Neural cell (in vitro differentiated cells): Measurements from ENCODE around the gene FRMPD4. TPM values are rescaled to one million over a fixed set of nuclear protein-coding genes. Genes with fewer than 3 reads are reported as not detected.

Experiments
- H2AFZ ChIP-seq: fragments of 200-600, 300-800 bp; sonication (generic), shearing (Covaris generic); 2 replicates; pipeline ENCODE4 v1.6.0; 2014; ENCODE audit warnings: low read depth, mild to moderate bottlenecking, antibody characterized with exemption, low read length, moderate library complexity
- H3F3A ChIP-seq: fragments of 200-600 bp; shearing (Covaris generic); 2 replicates; pipeline ENCODE4 v1.6.1; 2016; ENCODE audit warnings: mild to moderate bottlenecking, moderate library complexity, mixed read lengths, antibody characterized with exemption, low read length; ENCODE audit not compliant: insufficient read depth, poor library complexity, severe bottlenecking
- H3K27ac ChIP-seq: fragments of 200-600, 300-800 bp; sonication (generic), shearing (Covaris generic); 2 replicates; pipeline ENCODE4 v1.5.1; 2014; ENCODE audit warnings: mild to moderate bottlenecking, low read length, moderate library complexity
- H3K27me3 ChIP-seq: fragments of 300-800, 200-600 bp; sonication (generic), shearing (Covaris generic); 2 replicates; pipeline ENCODE4 v1.6.0; 2014; ENCODE audit warnings: mild to moderate bottlenecking, low read depth, low read length, moderate library complexity; ENCODE audit not compliant: insufficient read depth
- H3K36me3 ChIP-seq: fragments of 300-800, 200-600 bp; sonication (generic), shearing (Covaris generic); 2 replicates; pipeline ENCODE4 v1.5.1; 2014; ENCODE audit warnings: mild to moderate bottlenecking, antibody characterized with exemption, low read length, moderate library complexity; ENCODE audit not compliant: insufficient read depth
- H3K4me2 ChIP-seq: fragments of 300-800, 200-600 bp; sonication (generic), shearing (Covaris generic); 2 replicates; pipeline ENCODE4 v1.6.0; 2014; ENCODE audit warnings: mild to moderate bottlenecking, low read length
- H3K4me3 ChIP-seq: fragments of 300-800, 200-600 bp; sonication (generic), shearing (Covaris generic); 2 replicates; pipeline ENCODE4 v1.5.1; 2014; ENCODE audit warnings: mild to moderate bottlenecking, low read length, moderate library complexity
- H3K79me2 ChIP-seq: fragments of 200-600 bp; shearing (Covaris generic); replicated peaks from 2 replicates; pipeline ENCODE4 v1.6.0; 2014; ENCODE audit warnings: mild to moderate bottlenecking, low read length, moderate library complexity; ENCODE audit not compliant: insufficient read depth
- H3K9ac ChIP-seq: fragments of 300-800, 200-600 bp; sonication (generic), shearing (Covaris generic); 2 replicates; pipeline ENCODE4 v1.6.1; 2016; ENCODE audit warnings: mild to moderate bottlenecking, low read length, mixed read lengths
- H3K9me2 ChIP-seq: fragments of 200-600 bp; shearing (Covaris generic); 2 replicates; pipeline ENCODE4 v1.6.1; 2016; ENCODE audit warnings: mild to moderate bottlenecking, low read length, mixed read lengths; ENCODE audit not compliant: insufficient read depth
- H3K9me3 ChIP-seq: fragments of 200-600, 300-800 bp; sonication (generic), shearing (Covaris generic); 2 replicates; pipeline ENCODE4 v1.6.1; 2016; ENCODE audit warnings: mild to moderate bottlenecking, mixed run types, low read length, moderate library complexity, mixed read lengths
- H4K20me1 ChIP-seq: fragments of 200-600 bp; shearing (Covaris generic); 2 replicates; pipeline ENCODE4 v1.6.1; 2016; ENCODE audit warnings: mild to moderate bottlenecking, mixed run types; ENCODE audit not compliant: insufficient read depth
- EP300 ChIP-seq: fragments of 450-650 bp; conservative IDR thresholded peaks from 2 replicates; pipeline ENCODE4 v1.6.1; 2014; ENCODE audit warnings: antibody characterized with exemption, mild to moderate bottlenecking, moderate library complexity; ENCODE audit not compliant: poor library complexity, severe bottlenecking
- EZH2 ChIP-seq: fragments of 200-600, 300-800 bp; shearing (Covaris generic), sonication (generic); IDR thresholded peaks from 2 replicates; pipeline ENCODE4 v1.6.1; 2014; ENCODE audit warnings: antibody characterized with exemption, low read length, borderline replicate concordance, mild to moderate bottlenecking; ENCODE audit not compliant: insufficient read depth, poor library complexity, severe bottlenecking
- MXI1 ChIP-seq: fragments of 450-650 bp; conservative IDR thresholded peaks from 2 replicates; pipeline ENCODE4 v1.6.1; 2014; ENCODE audit warnings: antibody characterized with exemption, mild to moderate bottlenecking; ENCODE audit not compliant: poor library complexity, severe bottlenecking
- POLR2AphosphoS5 ChIP-seq: IDR thresholded peaks from 2 replicates; pipeline ENCODE4 v1.6.1; 2012
- RAD21 ChIP-seq: fragments of 450-650 bp; conservative IDR thresholded peaks from 2 replicates; pipeline ENCODE4 v1.6.1; 2014; ENCODE audit warnings: antibody characterized with exemption, mild to moderate bottlenecking, moderate library complexity
- SMC3 ChIP-seq: fragments of 450-650 bp; conservative IDR thresholded peaks from 2 replicates; pipeline ENCODE4 v1.6.1; 2014; ENCODE audit warnings: antibody characterized with exemption, mild to moderate bottlenecking, moderate library complexity; ENCODE audit not compliant: poor library complexity
- TAF1 ChIP-seq: IDR thresholded peaks from 2 replicates; pipeline ENCODE4 v1.6.1; 2012; ENCODE audit warnings: low read depth
- polyA plus RNA-seq: library from polyadenylated mRNA; depleted of rRNA; stranded (reverse); fragments of >200 nt; gene quantifications from 2 replicates; pipeline ENCODE4 v1.2.3, GENCODE V29; 2014
- TF ChIP-seq, protein P1 (sequence below): IDR thresholded peaks from 2 replicates; pipeline ENCODE4 v1.6.1; 2012; ENCODE audit warnings: borderline replicate concordance
- TF ChIP-seq, protein P2 (sequence below): fragments of 450-650 bp; IDR thresholded peaks from 2 replicates; pipeline ENCODE4 v1.5.1; 2014; ENCODE audit warnings: antibody characterized with exemption, mild to moderate bottlenecking, moderate library complexity; ENCODE audit not compliant: poor library complexity, severe bottlenecking

The FRMPD4 gene
- polyA plus RNA-seq, 1 donor from 2014 or later: 1.2 TPM

DNA sequence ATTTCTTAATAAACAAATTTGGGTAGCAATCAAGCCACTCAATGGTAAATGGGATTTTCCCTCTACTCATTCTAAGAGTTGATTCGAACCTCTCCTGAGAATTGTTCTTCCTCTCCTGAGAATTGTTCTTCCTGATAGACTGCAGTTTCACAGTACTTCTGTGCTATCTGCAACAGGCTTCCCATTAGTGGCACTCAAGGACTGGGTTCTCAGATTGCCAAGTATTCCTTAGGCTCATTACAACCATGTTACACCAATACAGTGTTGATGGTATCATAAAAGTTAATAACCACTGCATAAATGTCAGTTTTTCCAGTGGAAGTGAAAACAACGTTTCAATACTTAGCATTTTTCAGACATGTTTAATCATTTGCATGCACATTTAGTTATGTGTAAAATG is 201.6 kb downstream of the FRMPD4 start:
- TF ChIP-seq, protein P1, sequence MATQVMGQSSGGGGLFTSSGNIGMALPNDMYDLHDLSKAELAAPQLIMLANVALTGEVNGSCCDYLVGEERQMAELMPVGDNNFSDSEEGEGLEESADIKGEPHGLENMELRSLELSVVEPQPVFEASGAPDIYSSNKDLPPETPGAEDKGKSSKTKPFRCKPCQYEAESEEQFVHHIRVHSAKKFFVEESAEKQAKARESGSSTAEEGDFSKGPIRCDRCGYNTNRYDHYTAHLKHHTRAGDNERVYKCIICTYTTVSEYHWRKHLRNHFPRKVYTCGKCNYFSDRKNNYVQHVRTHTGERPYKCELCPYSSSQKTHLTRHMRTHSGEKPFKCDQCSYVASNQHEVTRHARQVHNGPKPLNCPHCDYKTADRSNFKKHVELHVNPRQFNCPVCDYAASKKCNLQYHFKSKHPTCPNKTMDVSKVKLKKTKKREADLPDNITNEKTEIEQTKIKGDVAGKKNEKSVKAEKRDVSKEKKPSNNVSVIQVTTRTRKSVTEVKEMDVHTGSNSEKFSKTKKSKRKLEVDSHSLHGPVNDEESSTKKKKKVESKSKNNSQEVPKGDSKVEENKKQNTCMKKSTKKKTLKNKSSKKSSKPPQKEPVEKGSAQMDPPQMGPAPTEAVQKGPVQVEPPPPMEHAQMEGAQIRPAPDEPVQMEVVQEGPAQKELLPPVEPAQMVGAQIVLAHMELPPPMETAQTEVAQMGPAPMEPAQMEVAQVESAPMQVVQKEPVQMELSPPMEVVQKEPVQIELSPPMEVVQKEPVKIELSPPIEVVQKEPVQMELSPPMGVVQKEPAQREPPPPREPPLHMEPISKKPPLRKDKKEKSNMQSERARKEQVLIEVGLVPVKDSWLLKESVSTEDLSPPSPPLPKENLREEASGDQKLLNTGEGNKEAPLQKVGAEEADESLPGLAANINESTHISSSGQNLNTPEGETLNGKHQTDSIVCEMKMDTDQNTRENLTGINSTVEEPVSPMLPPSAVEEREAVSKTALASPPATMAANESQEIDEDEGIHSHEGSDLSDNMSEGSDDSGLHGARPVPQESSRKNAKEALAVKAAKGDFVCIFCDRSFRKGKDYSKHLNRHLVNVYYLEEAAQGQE: no peak
- no peak for TF ChIP-seq SMC3
- TF ChIP-seq EZH2: no peak
- TF ChIP-seq EP300: no peak
- TF ChIP-seq POLR2AphosphoS5: no peak
- no peak for TF ChIP-seq MXI1
- TF ChIP-seq RAD21: no peak
- no peak for TF ChIP-seq TAF1
- TF ChIP-seq, protein P2, sequence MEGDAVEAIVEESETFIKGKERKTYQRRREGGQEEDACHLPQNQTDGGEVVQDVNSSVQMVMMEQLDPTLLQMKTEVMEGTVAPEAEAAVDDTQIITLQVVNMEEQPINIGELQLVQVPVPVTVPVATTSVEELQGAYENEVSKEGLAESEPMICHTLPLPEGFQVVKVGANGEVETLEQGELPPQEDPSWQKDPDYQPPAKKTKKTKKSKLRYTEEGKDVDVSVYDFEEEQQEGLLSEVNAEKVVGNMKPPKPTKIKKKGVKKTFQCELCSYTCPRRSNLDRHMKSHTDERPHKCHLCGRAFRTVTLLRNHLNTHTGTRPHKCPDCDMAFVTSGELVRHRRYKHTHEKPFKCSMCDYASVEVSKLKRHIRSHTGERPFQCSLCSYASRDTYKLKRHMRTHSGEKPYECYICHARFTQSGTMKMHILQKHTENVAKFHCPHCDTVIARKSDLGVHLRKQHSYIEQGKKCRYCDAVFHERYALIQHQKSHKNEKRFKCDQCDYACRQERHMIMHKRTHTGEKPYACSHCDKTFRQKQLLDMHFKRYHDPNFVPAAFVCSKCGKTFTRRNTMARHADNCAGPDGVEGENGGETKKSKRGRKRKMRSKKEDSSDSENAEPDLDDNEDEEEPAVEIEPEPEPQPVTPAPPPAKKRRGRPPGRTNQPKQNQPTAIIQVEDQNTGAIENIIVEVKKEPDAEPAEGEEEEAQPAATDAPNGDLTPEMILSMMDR: no peak
- H3K36me3 ChIP-seq: no peaks in the 10 kb centered on the region
- H3F3A ChIP-seq: no peaks in the 10 kb centered on the region
- no peaks in the 10 kb centered on the region for H4K20me1 ChIP-seq
- H3K27ac ChIP-seq: no peak overlapping the region
- H3K27me3 ChIP-seq: no peaks in the 10 kb centered on the region
- H3K79me2 ChIP-seq: no peaks in the 10 kb centered on the region
- no peaks in the 10 kb centered on the region for H3K9me3 ChIP-seq
- no peak overlapping the region for H2AFZ ChIP-seq
- H3K4me2 ChIP-seq: no peak overlapping the region
- H3K9ac ChIP-seq: no peak overlapping the region
- no peak overlapping the region for H3K4me3 ChIP-seq
- no peaks in the 10 kb centered on the region for H3K9me2 ChIP-seq

DNA sequence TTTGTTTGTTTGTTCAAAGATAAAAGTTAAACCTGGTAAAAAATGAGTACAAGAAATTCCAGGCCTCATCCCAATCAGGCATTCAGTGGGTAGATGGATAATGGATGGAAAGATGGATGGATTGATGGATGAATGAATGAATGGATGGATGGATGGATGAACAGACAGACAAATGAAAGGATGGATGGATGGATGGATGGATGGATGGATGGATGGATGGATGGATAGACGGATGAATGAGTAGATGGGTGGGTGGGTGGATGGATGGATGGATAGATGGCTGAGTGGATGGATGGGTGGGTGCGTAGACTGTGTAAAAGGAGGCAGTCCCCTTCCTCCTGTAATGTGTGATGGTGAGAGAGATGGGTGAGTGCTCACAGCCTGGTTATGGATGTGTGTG is 206.7 kb downstream of the FRMPD4 start:
- TF ChIP-seq, protein P1: no peak
- TF ChIP-seq EZH2 (no peak), SMC3 (no peak), EP300 (no peak), TAF1 (no peak), POLR2AphosphoS5 (no peak), RAD21 (no peak), MXI1 (no peak)
- TF ChIP-seq, protein P2: no peak
- Histone ChIP-seq H3F3A (no peaks in the 10 kb centered on the region), H3K9ac (no peak overlapping the region), H3K4me2 (no peak overlapping the region), H3K36me3 (no peaks in the 10 kb centered on the region), H3K4me3 (no peak overlapping the region), H3K79me2 (no peaks in the 10 kb centered on the region), H3K9me2 (no peaks in the 10 kb centered on the region), H3K27ac (no peak overlapping the region), H4K20me1 (no peaks in the 10 kb centered on the region), H3K27me3 (no peaks in the 10 kb centered on the region), H3K9me3 (no peaks in the 10 kb centered on the region), H2AFZ (no peak overlapping the region)
